Neural cell (in vitro differentiated cells): ENCODE data around the gene URB1.
"Not testable (repeated sequence)": the region's sequence is repeated elsewhere in the genome, so short reads cannot be mapped to it uniquely, and the experiment has no call there.

ENCODE experiments used
- EZH2 ChIP-seq: fragments of 200-600, 300-800 bp; shearing (Covaris generic), sonication (generic); IDR thresholded peaks from 2 replicates; pipeline ENCODE4 v1.6.1; 2014; ENCODE audit warnings: antibody characterized with exemption, low read length, borderline replicate concordance, mild to moderate bottlenecking; ENCODE audit not compliant: insufficient read depth, poor library complexity, severe bottlenecking
- POLR2AphosphoS5 ChIP-seq: IDR thresholded peaks from 2 replicates; pipeline ENCODE4 v1.6.1; 2012
- TF ChIP-seq, protein P1 (sequence below): fragments of 450-650 bp; IDR thresholded peaks from 2 replicates; pipeline ENCODE4 v1.5.1; 2014; ENCODE audit warnings: antibody characterized with exemption, mild to moderate bottlenecking, moderate library complexity; ENCODE audit not compliant: poor library complexity, severe bottlenecking
- TF ChIP-seq, protein P2 (sequence below): IDR thresholded peaks from 2 replicates; pipeline ENCODE4 v1.6.1; 2012; ENCODE audit warnings: borderline replicate concordance

DNA sequence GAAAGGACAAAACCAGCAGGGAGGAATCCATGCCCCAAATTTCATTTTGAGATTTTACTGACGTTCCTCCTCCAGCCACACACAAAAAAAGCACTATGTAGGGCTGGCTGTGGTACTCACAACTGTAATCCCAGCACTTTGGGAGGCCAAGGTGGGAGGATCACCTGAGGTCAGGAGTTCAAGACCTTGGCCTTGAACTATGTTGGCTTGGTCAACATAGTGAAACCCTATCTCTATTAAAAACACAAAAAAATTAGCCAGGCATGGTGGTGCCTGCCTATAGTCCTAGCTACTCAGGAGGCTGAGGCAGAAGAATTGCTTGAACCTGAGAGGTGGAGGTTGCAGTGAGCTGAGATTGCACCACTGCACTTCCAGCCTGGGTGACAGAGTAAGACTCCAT lies 23.9 kb downstream of the URB1 start:
- not testable (repeated sequence) for TF ChIP-seq EZH2, POLR2AphosphoS5
- TF ChIP-seq, protein P1, sequence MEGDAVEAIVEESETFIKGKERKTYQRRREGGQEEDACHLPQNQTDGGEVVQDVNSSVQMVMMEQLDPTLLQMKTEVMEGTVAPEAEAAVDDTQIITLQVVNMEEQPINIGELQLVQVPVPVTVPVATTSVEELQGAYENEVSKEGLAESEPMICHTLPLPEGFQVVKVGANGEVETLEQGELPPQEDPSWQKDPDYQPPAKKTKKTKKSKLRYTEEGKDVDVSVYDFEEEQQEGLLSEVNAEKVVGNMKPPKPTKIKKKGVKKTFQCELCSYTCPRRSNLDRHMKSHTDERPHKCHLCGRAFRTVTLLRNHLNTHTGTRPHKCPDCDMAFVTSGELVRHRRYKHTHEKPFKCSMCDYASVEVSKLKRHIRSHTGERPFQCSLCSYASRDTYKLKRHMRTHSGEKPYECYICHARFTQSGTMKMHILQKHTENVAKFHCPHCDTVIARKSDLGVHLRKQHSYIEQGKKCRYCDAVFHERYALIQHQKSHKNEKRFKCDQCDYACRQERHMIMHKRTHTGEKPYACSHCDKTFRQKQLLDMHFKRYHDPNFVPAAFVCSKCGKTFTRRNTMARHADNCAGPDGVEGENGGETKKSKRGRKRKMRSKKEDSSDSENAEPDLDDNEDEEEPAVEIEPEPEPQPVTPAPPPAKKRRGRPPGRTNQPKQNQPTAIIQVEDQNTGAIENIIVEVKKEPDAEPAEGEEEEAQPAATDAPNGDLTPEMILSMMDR = not testable (repeated sequence)
- TF ChIP-seq, protein P2, sequence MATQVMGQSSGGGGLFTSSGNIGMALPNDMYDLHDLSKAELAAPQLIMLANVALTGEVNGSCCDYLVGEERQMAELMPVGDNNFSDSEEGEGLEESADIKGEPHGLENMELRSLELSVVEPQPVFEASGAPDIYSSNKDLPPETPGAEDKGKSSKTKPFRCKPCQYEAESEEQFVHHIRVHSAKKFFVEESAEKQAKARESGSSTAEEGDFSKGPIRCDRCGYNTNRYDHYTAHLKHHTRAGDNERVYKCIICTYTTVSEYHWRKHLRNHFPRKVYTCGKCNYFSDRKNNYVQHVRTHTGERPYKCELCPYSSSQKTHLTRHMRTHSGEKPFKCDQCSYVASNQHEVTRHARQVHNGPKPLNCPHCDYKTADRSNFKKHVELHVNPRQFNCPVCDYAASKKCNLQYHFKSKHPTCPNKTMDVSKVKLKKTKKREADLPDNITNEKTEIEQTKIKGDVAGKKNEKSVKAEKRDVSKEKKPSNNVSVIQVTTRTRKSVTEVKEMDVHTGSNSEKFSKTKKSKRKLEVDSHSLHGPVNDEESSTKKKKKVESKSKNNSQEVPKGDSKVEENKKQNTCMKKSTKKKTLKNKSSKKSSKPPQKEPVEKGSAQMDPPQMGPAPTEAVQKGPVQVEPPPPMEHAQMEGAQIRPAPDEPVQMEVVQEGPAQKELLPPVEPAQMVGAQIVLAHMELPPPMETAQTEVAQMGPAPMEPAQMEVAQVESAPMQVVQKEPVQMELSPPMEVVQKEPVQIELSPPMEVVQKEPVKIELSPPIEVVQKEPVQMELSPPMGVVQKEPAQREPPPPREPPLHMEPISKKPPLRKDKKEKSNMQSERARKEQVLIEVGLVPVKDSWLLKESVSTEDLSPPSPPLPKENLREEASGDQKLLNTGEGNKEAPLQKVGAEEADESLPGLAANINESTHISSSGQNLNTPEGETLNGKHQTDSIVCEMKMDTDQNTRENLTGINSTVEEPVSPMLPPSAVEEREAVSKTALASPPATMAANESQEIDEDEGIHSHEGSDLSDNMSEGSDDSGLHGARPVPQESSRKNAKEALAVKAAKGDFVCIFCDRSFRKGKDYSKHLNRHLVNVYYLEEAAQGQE = not testable (repeated sequence)
